ENCODE data around the gene KYAT1. TPM values are rescaled to one million over a fixed set of nuclear protein-coding genes. Genes with fewer than 3 reads are reported as not detected.
"Not testable (repeated sequence)": the region's sequence is repeated elsewhere in the genome, so short reads cannot be mapped to it uniquely, and the experiment has no call there.

Gene KYAT1
- total and polyA plus RNA-seq, 2 of the 13 experiments (the other 11 are each of a cell fraction or from before 2014, with no cell fraction given) = 9.2 to 46.5 TPM

DNA sequence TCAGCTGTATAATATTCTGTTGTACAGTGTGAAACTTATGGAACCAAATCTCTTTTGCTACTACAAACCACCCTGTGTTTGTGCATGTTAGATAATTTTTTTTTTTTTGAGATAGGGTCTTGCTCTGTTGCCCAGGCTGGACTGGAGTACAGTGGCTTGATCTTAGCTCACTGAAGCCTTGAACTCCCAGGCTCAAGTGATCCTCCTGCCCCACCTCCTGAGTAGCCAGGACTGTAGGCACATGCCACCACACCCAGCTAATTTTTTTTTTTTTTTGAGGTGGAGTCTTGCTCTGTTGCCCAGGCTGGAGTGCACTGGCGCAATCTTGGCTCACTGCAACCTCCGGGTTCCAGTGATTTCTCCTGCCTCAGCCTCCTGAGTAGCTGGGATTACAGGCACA, 86.8 kb downstream of the KYAT1 start:
- H3K9me3 ChIP-seq (ENCODE audit: low read length); H3K27me3 ChIP-seq (ENCODE audit: control insufficient read depth in 1 of 2, insufficient read depth in 2 of 2, low read length in 2 of 2); FAIRE-seq; CTCF ChIA-PET (ENCODE audit: low intra/inter-chr PET ratio, low total read pairs); BruUV-seq (replicated peaks); H3K79me2 ChIP-seq (ENCODE audit: insufficient read depth, low read length); H3K4me3 ChIP-seq (replicated peaks in 1 of 3; ENCODE audit: insufficient read depth in 1 of 3, low read depth in 2 of 3, low read length in 3 of 3); H3K9ac ChIP-seq (ENCODE audit: insufficient read depth, low read depth, low read length); in situ Hi-C loops (cut with HindIII; ENCODE audit: extremely low pct_ligation_motif_present, low pct_unique_long_range_greater_than_20kb); H3K4me1 ChIP-seq (ENCODE audit: insufficient read depth, low read length); intact Hi-C loops (cut with micrococcal nuclease; ENCODE audit: unreplicated experiment); POLR2A ChIA-PET; DNase-seq (ENCODE audit: low spot score); H3K4me2 ChIP-seq (ENCODE audit: low read depth, low read length); H3K27ac ChIP-seq (ENCODE audit: extremely low read length, insufficient read depth, low read length); H2AFZ ChIP-seq (ENCODE audit: low read length); H4K20me1 ChIP-seq (ENCODE audit: insufficient read depth, low read length); ATAC-seq: not testable (repeated sequence)
- peaks cover 27 to 49% of the 10 kb centered on the region in 2 experiments for H3K36me3 ChIP-seq (replicated peaks in 1 of 2; ENCODE audit: control insufficient read depth in 1 of 2, insufficient read depth in 2 of 2, low read length in 2 of 2)
- peak; percentile 62; the same call in 1 of the 2 replicates for TF ChIP-seq ZNF121 (CRISPR knock-in tag; IDR thresholded peaks at IDR 0.05)
- WGBS (ENCODE audit: low lambda C conversion rate) = 50% methylated on average over 2 of the region's 2 CpGs

DNA sequence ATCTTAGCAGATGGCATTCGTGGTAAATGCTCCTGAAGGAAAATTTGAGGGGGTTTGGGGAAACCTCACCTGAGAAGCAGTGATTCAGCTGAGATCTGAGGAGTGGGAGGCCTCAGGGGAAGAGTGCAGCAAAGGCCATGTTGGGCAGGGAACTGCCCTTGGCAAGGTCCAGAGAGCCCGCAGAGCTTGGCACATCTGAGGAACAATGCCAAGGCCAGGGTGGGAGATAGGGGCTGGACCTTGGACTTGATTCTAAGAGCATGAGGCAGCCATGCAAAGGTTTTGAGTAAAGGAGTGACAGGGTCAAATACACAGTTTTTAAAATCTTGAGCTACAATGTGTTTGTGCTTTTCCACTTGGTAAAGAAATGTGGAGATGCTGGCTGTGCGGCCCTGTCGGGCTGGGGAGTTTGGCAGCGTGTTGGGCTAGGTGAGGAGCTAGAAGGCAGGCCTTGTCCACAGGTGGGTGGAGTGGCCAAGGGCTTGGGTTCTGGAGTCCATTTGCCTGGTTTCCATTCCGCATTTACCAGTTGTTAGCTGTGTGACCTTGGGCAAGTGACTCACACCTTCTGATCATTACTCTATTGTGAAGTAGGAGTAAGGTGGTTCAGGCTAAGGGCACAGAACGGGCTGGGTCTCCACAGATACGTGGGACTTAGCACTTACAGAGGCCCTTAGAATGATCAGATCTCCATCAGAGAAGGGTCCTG, 88.6 kb downstream of the KYAT1 start:
- FAIRE-seq = no peak
- intact Hi-C loops (cut with micrococcal nuclease; ENCODE audit: unreplicated experiment) (no loop called here), in situ Hi-C loops (cut with HindIII; ENCODE audit: extremely low pct_ligation_motif_present, low pct_unique_long_range_greater_than_20kb) (no loop called here)
- no peak overlapping the region; the same call in 1 of the 2 replicates for H3K4me2 ChIP-seq (ENCODE audit: low read depth, low read length)
- CTCF ChIA-PET (ENCODE audit: low intra/inter-chr PET ratio, low total read pairs) = no interaction called here
- no peak for DNase-seq (ENCODE audit: low spot score)
- no peaks in the 10 kb centered on the region for H3K27me3 ChIP-seq (ENCODE audit: control insufficient read depth in 1 of 2, insufficient read depth in 2 of 2, low read length in 2 of 2)
- POLR2A ChIA-PET = no interaction called here
- H3K79me2 ChIP-seq (ENCODE audit: insufficient read depth, low read length) = no peaks in the 10 kb centered on the region
- H3K4me1 ChIP-seq (ENCODE audit: insufficient read depth, low read length) = peaks cover 14% of the 10 kb centered on the region
- peaks cover 18 to 37% of the 10 kb centered on the region in 2 experiments for H3K36me3 ChIP-seq (replicated peaks in 1 of 2; ENCODE audit: control insufficient read depth in 1 of 2, insufficient read depth in 2 of 2, low read length in 2 of 2)
- 0 out of 2 replicates have a peak overlapping the region, but pooled peaks have one; percentile 22 for H3K9ac ChIP-seq (ENCODE audit: insufficient read depth, low read depth, low read length)
- no peaks in the 10 kb centered on the region for H4K20me1 ChIP-seq (ENCODE audit: insufficient read depth, low read length)
- no peak overlapping the region for H3K27ac ChIP-seq (ENCODE audit: extremely low read length, insufficient read depth, low read length)
- H3K9me3 ChIP-seq (ENCODE audit: low read length) = no peaks in the 10 kb centered on the region
- no peak overlapping the region for H3K4me3 ChIP-seq (replicated peaks in 1 of 3; ENCODE audit: insufficient read depth in 1 of 3, low read depth in 2 of 3, low read length in 3 of 3)
- BruUV-seq (replicated peaks) = no TSS peak
- WGBS (ENCODE audit: low lambda C conversion rate) = 80% methylated on average over 5 of the region's 8 CpGs
- no peak overlapping the region for H2AFZ ChIP-seq (ENCODE audit: low read length)
- TF ChIP-seq ZNF768 (CRISPR knock-in tag; IDR thresholded peaks at IDR 0.05) (peak; percentile 78), FOSL2 (CRISPR knock-in tag; IDR thresholded peaks at IDR 0.05) (0 out of 2 replicates have a peak, but pooled peaks have one; percentile 21), ZNF484 (CRISPR knock-in tag; IDR thresholded peaks at IDR 0.05; ENCODE audit: borderline replicate concordance, low read depth) (no peak)
- ATAC-seq = no peak
